Left ventricle myocardium inferior (tissue), 1 donor: Measurements from ENCODE around the gene APOBEC3A. TPM values are rescaled to one million over a fixed set of nuclear protein-coding genes. Genes with fewer than 3 reads are reported as not detected.

Source experiments
- DNase-seq: peaks from one replicate; pipeline ENCODE4 v3.0.0-alpha.2; 2020
- H3K27ac ChIP-seq: fragments of 200-600 bp; replicated peaks from 2 replicates; pipeline ENCODE4 v1.8.0; 2021
- H3K27me3 ChIP-seq: fragments of 200-600 bp; 2 replicates; pipeline ENCODE4 v1.8.0; 2021; ENCODE audit warnings: low read depth
- H3K36me3 ChIP-seq: fragments of 200-600 bp; 2 replicates; pipeline ENCODE4 v1.8.0; 2021
- H3K4me1 ChIP-seq: fragments of 200-600 bp; 2 replicates; pipeline ENCODE4 v1.8.0; 2021
- H3K4me3 ChIP-seq: fragments of 200-600 bp; 2 replicates; pipeline ENCODE4 v1.8.0; 2021; ENCODE audit warnings: mild to moderate bottlenecking, moderate library complexity
- H3K9me3 ChIP-seq: fragments of 200-600 bp; replicated peaks from 2 replicates; pipeline ENCODE4 v1.8.0; 2021
- intact Hi-C: fragments of 100-400 bp; cut with micrococcal nuclease; formaldehyde crosslinking; loops from one replicate; pipeline ENCODE4 v1.11.0; 2022
- total RNA-seq: library from RNA; stranded (reverse); fragmentation: NEBNext Ultra II Directional; extraction: Animal tissue kit (Norgen Biotek cat#: 25700); gene quantifications from one replicate; pipeline ENCODE4 v1.2.1, GENCODE V29; 2021
- TF ChIP-seq, protein P1 (sequence below): fragments of 200-600 bp; IDR thresholded peaks from 2 replicates; pipeline ENCODE4 v1.8.0; 2021; ENCODE audit warnings: antibody characterized with exemption, mild to moderate bottlenecking, borderline replicate concordance
- donor health status: DM: no; HTN: yes; CAD: no; lungs with severe emphysema.

APOBEC3A gene
- total RNA-seq, 1 donor from 2014 or later, result 0.41 TPM

DNA sequence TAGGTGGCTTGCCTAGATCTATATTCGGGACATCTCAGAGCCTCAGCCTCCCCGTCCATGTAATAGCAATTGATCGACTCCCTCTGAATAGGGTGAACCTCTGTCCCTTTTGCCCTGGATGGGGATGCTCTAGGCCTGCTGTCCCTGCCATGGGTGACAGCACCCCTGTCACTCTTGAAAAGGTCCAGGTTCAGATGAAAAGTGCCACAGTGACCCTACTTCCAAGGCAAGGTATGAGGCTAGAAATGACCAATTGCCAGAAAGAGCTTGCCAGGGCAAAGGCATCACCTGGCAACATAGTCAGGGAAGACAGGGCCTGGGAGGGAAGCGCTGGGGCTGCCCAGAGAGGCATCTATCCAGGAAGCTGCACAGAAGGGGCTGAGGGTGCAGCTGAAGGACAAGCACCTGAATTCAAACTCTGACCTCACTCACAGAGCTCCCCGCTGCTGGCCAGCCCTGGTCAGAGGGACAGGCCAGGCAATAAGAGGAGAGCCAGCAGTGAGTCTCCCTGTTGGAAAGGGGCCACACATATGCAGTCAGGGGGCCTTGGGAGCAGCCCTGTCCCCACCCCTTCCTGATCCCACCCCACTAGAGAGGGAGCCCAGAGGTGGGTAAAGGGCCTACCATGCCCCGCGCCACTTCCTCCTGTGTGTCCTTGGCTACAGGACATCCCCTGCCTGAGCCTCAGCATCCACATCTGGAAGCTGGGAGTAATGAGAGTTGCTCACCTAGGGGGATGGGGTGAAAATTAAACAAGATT is 9.0 kb upstream of the APOBEC3A start:
- TF ChIP-seq, protein P1, sequence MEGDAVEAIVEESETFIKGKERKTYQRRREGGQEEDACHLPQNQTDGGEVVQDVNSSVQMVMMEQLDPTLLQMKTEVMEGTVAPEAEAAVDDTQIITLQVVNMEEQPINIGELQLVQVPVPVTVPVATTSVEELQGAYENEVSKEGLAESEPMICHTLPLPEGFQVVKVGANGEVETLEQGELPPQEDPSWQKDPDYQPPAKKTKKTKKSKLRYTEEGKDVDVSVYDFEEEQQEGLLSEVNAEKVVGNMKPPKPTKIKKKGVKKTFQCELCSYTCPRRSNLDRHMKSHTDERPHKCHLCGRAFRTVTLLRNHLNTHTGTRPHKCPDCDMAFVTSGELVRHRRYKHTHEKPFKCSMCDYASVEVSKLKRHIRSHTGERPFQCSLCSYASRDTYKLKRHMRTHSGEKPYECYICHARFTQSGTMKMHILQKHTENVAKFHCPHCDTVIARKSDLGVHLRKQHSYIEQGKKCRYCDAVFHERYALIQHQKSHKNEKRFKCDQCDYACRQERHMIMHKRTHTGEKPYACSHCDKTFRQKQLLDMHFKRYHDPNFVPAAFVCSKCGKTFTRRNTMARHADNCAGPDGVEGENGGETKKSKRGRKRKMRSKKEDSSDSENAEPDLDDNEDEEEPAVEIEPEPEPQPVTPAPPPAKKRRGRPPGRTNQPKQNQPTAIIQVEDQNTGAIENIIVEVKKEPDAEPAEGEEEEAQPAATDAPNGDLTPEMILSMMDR, result no peak
- H3K9me3 ChIP-seq, result no peaks in the 10 kb centered on the region
- peaks cover 52% of the 10 kb centered on the region for H3K27me3 ChIP-seq
- no peaks in the 10 kb centered on the region for H3K36me3 ChIP-seq
- DNase-seq, result no peak
- no peak overlapping the region for H3K27ac ChIP-seq
- H3K4me3 ChIP-seq, result no peak overlapping the region
- no peaks in the 10 kb centered on the region for H3K4me1 ChIP-seq
- intact Hi-C loops, result no loop called here

- Histone ChIP-seq H3K4me1 (peaks cover 4% of the 10 kb centered on the region), H3K27me3 (peaks cover 43% of the 10 kb centered on the region), H3K36me3 (no peaks in the 10 kb centered on the region), H3K4me3 (no peak overlapping the region), H3K27ac (no peak overlapping the region), H3K9me3 (no peaks in the 10 kb centered on the region)
- DNase-seq, result no peak
- TF ChIP-seq, protein P1, result no peak
- intact Hi-C loops, result no loop called here
These were observed 7.5 kb upstream of the APOBEC3A start for GRCh38 chr22:38949889-38950405.

DNA sequence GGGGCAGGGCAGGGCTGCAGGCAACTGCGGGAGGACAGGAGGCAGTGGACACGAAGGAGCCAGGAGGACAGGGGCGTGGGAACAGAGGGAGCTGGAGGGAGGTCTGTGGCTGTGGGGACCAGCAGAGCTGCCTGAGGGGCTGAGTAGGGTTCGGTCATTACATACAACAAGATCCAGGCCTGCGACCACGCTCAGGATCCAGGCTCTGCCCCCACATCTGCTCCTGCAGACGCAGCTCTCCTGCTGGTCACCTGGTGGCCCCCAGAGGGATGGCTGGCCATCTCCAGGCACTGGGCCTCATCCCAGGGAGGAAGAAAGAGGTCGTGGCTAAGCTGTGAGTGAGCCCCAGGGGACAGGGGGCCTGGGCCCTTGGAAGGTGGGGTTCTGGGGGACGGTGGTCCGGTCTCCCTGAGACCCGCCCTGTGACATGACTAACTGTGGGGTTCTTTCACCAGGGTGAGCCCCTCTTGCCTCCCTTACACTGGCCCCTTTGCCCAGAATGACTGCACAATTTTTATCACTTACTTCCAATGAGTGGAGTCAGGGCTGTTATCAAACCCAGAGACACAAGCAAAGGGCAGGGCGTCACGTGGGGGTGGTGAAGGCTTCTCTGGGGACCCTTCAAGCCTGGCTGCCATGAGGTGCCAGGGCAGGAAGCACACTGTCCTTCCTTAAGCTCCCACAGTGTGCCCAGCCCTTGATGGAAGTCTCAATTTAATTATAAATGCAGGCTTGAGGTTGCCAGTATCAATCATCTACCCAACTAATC is 6.7 kb upstream of the APOBEC3A start:
- Histone ChIP-seq H3K36me3 (no peaks in the 10 kb centered on the region), H3K4me1 (peaks cover 8% of the 10 kb centered on the region), H3K27ac (no peak overlapping the region), H3K4me3 (no peak overlapping the region), H3K9me3 (no peaks in the 10 kb centered on the region), H3K27me3 (peaks cover 36% of the 10 kb centered on the region)
- TF ChIP-seq, protein P1, result no peak
- no peak for DNase-seq
- intact Hi-C loops, result no loop called here

- no peak overlapping the region for H3K27ac ChIP-seq
- intact Hi-C loops, result no loop called here
- H3K4me1 ChIP-seq, result peaks cover 8% of the 10 kb centered on the region
- H3K4me3 ChIP-seq, result no peak overlapping the region
- no peak for DNase-seq
- H3K36me3 ChIP-seq, result no peaks in the 10 kb centered on the region
- peaks cover 32% of the 10 kb centered on the region for H3K27me3 ChIP-seq
- TF ChIP-seq, protein P1, result no peak
- no peaks in the 10 kb centered on the region for H3K9me3 ChIP-seq
These were observed 5.7 kb upstream of the APOBEC3A start for GRCh38 chr22:38951734-38952133.

- H3K36me3 ChIP-seq, result no peaks in the 10 kb centered on the region
- no peak for DNase-seq
- intact Hi-C loops, result no loop called here
- no peaks in the 10 kb centered on the region for H3K9me3 ChIP-seq
- peaks cover 8% of the 10 kb centered on the region for H3K4me1 ChIP-seq
- TF ChIP-seq, protein P1, result no peak
- peaks cover 25% of the 10 kb centered on the region for H3K27me3 ChIP-seq
- no peak overlapping the region for H3K4me3 ChIP-seq
- H3K27ac ChIP-seq, result no peak overlapping the region
These were observed 5.0 kb upstream of the APOBEC3A start for GRCh38 chr22:38952281-38952993.
